Activated B cell treated with CpG ODN at 0.5 μM for 24 hours (primary cell): ENCODE data around the gene CABLES2. TPM values are rescaled to one million over a fixed set of nuclear protein-coding genes. Genes with fewer than 3 reads are reported as not detected.

Experiments used
- ATAC-seq: fragments of 200-7000 bp; cut with Tn5 transposase; one replicate; pipeline ENCODE4 v1.10.0; 2021; ENCODE audit warnings: low read depth, mild to moderate bottlenecking, moderate library complexity
- CTCF ChIA-PET: fragments of 350-600 bp; sonication (Branson Sonifier 250); formaldehyde crosslinking; loops from one replicate; lab custom pipeline; 2021; ENCODE audit warnings: antibody characterized with exemption; lab: Charles Lee
- POLR2A ChIA-PET: fragments of 350-600 bp; sonication (Branson Sonifier 250); formaldehyde crosslinking; loops from one replicate; lab custom pipeline; 2021; ENCODE audit warnings: antibody characterized with exemption; lab: Charles Lee
- DNase-seq: peaks from one replicate; pipeline ENCODE4 v3.0.0; 2022
- H3K27ac Mint-ChIP-seq: one replicate; pipeline ENCODE4 v1.8.0; 2020; ENCODE audit warnings: mixed read lengths
- H3K27me3 Mint-ChIP-seq: one replicate; pipeline ENCODE4 v1.8.0; 2021; ENCODE audit warnings: mixed read lengths
- H3K36me3 Mint-ChIP-seq: one replicate; pipeline ENCODE4 v1.8.0; 2021; ENCODE audit warnings: low read depth, mixed read lengths
- H3K4me1 Mint-ChIP-seq: one replicate; pipeline ENCODE4 v1.8.0; 2021; ENCODE audit warnings: mixed read lengths
- H3K4me3 Mint-ChIP-seq: one replicate; pipeline ENCODE4 v1.8.0; 2020; ENCODE audit warnings: mild to moderate bottlenecking, mixed read lengths
- H3K9me3 Mint-ChIP-seq: one replicate; pipeline ENCODE4 v1.8.0; 2020; ENCODE audit warnings: mixed read lengths
- intact Hi-C: fragments of 100-400 bp; cut with micrococcal nuclease; formaldehyde crosslinking; loops from one replicate; pipeline ENCODE4 v1.15.1; 2024
- total RNA-seq: library from RNA; stranded (reverse); gene quantifications from 2 replicates; pipeline ENCODE4 v1.2.3, GENCODE V29; 2022
- TF ChIP-seq, protein P1 (sequence below): fragments of 200-600 bp; IDR thresholded peaks from one replicate; pipeline ENCODE4 v1.8.0; 2022; ENCODE audit warnings: antibody characterized with exemption, mild to moderate bottlenecking

Gene CABLES2
- total RNA-seq, 1 donor from 2014 or later = 6.6 TPM

DNA sequence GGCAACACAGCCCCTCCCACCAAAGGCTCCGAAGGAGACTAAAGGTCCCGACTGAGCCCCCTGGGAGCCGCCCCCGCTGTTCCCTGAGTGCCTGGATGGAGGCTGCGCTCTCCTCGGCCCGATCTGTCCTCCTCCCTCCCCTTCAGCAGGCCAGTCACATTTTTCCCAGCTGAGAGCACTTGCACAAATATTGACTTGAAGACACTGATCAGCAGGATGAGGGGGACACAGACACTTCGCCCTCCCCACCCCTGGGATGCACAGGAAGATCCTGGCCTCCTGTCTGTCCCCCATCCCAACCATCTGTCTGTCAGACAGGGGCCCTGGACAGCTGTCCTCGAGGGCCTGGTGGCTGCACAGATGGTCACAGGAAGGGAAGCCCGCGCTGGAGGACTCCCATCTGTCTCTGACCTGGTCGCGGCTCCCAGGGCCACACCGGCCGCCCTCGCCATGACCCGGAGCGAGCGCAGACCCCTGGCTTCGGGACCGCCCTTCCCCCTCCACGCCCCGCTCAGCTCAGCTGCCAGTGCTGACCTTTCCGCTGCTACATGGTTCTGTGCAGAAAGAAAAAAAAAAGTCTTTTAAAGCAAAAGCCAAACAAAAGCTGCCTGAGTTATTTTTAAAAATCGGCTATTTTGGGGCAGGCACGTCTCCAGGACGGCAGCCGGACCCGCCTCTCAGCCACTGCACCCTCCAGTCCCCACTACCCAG is 51.1 kb downstream of the CABLES2 start:
- TF ChIP-seq, protein P1, sequence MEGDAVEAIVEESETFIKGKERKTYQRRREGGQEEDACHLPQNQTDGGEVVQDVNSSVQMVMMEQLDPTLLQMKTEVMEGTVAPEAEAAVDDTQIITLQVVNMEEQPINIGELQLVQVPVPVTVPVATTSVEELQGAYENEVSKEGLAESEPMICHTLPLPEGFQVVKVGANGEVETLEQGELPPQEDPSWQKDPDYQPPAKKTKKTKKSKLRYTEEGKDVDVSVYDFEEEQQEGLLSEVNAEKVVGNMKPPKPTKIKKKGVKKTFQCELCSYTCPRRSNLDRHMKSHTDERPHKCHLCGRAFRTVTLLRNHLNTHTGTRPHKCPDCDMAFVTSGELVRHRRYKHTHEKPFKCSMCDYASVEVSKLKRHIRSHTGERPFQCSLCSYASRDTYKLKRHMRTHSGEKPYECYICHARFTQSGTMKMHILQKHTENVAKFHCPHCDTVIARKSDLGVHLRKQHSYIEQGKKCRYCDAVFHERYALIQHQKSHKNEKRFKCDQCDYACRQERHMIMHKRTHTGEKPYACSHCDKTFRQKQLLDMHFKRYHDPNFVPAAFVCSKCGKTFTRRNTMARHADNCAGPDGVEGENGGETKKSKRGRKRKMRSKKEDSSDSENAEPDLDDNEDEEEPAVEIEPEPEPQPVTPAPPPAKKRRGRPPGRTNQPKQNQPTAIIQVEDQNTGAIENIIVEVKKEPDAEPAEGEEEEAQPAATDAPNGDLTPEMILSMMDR = no peak
- ChIA-PET POLR2A (no interaction called here), CTCF (no interaction called here)
- no peak for ATAC-seq
- H3K27ac Mint-ChIP-seq = no peak overlapping the region
- H3K27me3 Mint-ChIP-seq = no peaks in the 10 kb centered on the region
- H3K9me3 Mint-ChIP-seq = no peaks in the 10 kb centered on the region
- H3K4me1 Mint-ChIP-seq = no peaks in the 10 kb centered on the region
- intact Hi-C loops = no loop called here
- DNase-seq = no peak
- peaks cover 9% of the 10 kb centered on the region for H3K36me3 Mint-ChIP-seq
- no peak overlapping the region for H3K4me3 Mint-ChIP-seq

DNA sequence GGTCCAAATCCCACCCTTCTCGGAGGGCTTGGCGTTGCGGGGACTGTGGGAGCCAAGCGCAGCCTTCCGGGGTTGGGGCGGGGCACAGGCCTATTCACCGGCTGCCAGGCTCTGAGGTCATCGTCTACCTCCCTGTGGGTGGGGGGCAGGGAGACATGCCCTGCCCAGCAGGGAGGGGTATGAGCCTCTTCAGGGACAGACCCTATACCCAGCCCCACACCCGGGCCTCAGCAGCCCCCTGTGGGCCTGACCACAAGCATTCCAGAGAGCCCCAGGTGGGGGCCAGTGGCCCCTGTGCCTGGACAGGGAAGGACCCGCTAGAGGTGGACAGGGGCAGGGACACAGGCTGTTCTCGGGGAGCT is 51.6 kb downstream of the CABLES2 start:
- Mint-ChIP-seq H3K4me3 (no peak overlapping the region), H3K36me3 (peaks cover 10% of the 10 kb centered on the region), H3K27ac (no peak overlapping the region), H3K4me1 (no peaks in the 10 kb centered on the region), H3K27me3 (no peaks in the 10 kb centered on the region), H3K9me3 (no peaks in the 10 kb centered on the region)
- TF ChIP-seq, protein P1 = no peak
- no peak for DNase-seq
- ATAC-seq = no peak
- ChIA-PET POLR2A (no interaction called here), CTCF (no interaction called here)
- intact Hi-C loops = no loop called here

DNA sequence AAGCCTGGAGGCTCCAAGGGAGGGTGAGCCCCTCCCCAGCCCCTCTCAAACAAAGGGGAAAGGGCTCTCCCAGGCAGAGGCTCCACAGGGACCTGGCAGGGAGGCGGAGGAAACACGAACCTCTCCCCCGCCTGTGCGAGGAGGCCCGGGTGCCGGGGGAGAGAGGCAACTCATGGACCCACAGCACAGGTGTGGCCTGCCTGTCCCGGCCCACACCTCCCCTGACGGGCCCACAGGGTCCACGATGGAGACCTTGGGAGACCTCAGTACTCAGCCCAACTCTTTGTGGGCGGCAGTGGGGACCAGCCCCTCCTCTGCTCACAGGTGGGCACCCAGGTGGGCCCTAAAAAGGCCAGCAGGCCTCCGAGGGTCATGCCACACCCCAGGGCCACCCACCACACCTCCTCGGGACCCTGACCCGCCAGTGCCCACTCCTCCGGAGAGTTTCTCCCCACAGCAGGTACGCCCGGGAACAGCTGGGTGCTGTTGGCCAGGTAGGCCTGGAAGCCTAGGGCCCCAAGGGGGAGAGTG is 52.2 kb downstream of the CABLES2 start:
- Mint-ChIP-seq H3K27ac (no peak overlapping the region), H3K4me3 (no peak overlapping the region), H3K4me1 (no peaks in the 10 kb centered on the region), H3K36me3 (peaks cover 10% of the 10 kb centered on the region), H3K9me3 (no peaks in the 10 kb centered on the region), H3K27me3 (no peaks in the 10 kb centered on the region)
- intact Hi-C loops = no loop called here
- POLR2A ChIA-PET = no interaction called here
- CTCF ChIA-PET = no interaction called here
- TF ChIP-seq, protein P1 = no peak
- DNase-seq (no peak), ATAC-seq (no peak)

DNA sequence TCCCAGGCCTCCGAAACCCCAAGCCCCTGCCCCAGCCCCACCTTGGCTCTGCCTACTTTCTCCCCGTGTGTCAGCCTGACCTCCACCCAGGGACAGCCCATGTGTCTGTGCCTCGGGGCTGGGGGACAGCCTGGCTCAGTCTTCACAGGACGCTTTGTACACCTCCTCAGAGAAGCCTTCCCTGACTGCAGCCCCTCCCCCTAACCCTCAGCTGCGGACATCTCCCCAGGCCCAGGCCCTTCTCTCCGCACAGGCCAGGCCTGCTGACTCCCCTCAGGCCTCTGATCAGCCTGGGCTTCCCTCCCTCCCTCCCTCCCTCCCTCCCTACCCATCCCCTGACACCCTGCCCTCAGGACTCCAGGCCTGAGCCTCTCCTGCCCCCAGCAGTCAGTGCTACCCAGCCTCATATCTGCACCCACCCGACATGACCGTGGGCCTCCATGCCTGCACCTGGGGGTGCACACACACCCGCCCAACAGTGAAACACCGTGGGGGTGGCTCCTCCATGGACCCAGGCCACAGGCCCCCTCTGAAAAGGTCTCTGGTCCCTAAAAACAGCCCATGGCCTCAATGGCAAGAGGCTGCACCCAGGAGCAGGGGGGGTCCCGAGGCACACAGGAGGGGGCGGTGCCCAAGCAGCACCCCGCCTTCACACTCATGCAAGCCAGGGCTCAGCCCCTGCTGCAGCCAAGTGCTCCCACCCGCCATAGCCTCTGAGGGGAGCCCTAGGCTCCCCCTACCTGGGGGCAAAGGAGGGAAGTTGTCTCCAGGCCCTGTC is 52.9 kb downstream of the CABLES2 start:
- DNase-seq (no peak), ATAC-seq (no peak)
- ChIA-PET CTCF (no interaction called here), POLR2A (no interaction called here)
- H3K9me3 Mint-ChIP-seq = peaks cover 2% of the 10 kb centered on the region
- no peak overlapping the region for H3K4me3 Mint-ChIP-seq
- no peak overlapping the region for H3K27ac Mint-ChIP-seq
- H3K27me3 Mint-ChIP-seq = no peaks in the 10 kb centered on the region
- TF ChIP-seq, protein P1 = no peak
- intact Hi-C loops = no loop called here
- peaks cover 10% of the 10 kb centered on the region for H3K36me3 Mint-ChIP-seq
- H3K4me1 Mint-ChIP-seq = no peaks in the 10 kb centered on the region

DNA sequence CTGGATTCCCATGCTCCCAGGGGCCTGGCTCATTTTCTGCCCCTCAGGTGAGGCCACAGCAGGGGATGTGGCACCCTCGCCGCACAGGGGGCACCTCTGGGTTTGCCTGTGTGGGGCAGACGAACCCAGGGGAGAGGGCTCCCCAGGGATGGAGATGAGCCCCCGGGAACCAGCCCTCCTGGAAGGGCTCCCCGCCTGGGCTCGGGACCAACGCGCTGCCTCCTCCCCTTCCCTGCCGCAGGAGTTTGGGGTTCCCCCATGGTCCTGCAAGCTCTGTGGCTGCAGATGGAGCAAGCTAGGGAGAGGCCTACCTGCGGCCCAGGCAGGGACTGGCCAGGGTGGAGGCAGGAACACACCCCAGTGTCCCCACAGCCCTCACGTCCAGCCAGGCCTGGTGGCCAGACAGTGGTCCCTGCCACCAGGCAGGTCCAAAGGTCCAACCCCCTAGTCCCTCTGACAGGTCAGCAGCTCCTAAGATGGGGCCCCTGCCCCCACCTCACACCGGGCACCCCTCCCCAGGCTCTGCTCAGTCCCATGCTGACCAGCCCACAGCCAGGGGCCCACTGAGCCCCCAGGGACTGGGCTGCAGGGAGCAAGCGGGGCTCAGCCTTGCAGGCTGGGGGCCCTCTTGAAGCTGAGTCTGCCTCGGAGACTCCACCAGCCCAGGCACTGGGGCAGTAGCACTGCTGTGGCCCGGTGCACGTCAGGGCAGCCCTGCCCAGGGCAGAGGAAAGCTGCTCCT is 53.6 kb downstream of the CABLES2 start:
- peaks cover 5% of the 10 kb centered on the region for H3K9me3 Mint-ChIP-seq
- DNase-seq = no peak

More for the DNA sequence above, 53.6 kb downstream of the CABLES2 start:
- POLR2A ChIA-PET = no interaction called here
- Mint-ChIP-seq H3K27ac (no peak overlapping the region), H3K36me3 (peaks cover 13% of the 10 kb centered on the region), H3K4me3 (no peak overlapping the region), H3K27me3 (no peaks in the 10 kb centered on the region), H3K4me1 (no peaks in the 10 kb centered on the region)
- no peak for ATAC-seq
- intact Hi-C loops = no loop called here
- TF ChIP-seq, protein P1 = no peak
- CTCF ChIA-PET = no interaction called here
